Right kidney (tissue), 1 donor: ENCODE measurements around the gene SLC12A4.
"Not testable (repeated sequence)": the region's sequence is repeated elsewhere in the genome, so short reads cannot be mapped to it uniquely, and the experiment has no call there.

Source experiments
- DNase-seq: peaks from one replicate; pipeline ENCODE4 v3.0.0-alpha.2; 2016

SLC12A4 gene

DNA sequence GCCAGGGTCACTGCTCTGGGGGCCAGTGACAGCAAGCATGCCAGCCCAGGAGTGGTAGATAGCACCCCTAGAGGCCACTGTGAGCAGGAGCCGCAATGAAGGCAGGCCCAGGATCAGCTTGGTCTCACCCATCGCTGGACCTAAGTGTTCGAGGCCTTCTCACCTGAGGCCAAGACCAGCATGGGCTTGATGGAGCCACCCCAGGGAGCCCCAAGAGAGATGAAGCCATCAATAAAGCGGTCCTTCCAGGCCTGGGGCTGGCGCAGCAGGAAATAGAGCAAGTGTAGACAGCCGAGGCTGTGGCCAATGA lies 26.3 kb downstream of the SLC12A4 start:
- DNase-seq, result peak; percentile 39

DNA sequence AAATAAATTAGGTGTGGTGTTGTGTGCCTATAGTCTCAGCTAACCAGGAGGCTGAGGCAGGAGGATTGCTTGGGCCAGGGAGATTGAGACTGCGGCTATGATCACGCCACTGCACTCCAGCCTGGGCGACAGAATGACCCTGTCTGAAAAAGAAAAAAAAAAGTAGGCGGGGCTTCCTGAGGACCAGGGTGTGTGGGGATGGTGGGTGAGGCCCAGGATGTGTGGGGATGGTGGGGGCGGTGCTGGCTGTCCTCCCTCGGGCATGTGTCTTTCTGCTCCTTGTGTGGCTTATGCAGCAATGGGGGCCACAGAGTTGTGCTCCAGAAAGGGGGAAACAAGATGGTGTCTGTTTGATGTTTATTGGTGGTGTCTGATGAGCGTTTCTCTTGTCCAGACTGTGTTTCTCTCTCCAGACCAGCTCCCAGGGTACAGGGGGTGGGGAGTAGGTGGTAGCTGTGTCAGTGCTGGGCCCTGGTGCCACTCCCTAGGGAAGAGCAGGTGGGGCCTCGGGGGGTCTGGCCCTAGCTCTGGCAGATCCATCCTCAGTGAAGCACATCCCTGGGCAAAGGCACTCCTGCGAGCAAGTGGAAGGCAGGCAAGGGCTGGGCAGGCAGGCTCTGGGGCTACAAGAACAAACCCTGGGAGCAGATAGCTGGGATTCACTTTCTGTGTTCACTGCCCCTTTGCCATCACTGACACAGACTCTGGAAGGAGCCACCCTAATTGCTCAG lies 26.8 kb downstream of the SLC12A4 start:
- DNase-seq, result no peak

DNA sequence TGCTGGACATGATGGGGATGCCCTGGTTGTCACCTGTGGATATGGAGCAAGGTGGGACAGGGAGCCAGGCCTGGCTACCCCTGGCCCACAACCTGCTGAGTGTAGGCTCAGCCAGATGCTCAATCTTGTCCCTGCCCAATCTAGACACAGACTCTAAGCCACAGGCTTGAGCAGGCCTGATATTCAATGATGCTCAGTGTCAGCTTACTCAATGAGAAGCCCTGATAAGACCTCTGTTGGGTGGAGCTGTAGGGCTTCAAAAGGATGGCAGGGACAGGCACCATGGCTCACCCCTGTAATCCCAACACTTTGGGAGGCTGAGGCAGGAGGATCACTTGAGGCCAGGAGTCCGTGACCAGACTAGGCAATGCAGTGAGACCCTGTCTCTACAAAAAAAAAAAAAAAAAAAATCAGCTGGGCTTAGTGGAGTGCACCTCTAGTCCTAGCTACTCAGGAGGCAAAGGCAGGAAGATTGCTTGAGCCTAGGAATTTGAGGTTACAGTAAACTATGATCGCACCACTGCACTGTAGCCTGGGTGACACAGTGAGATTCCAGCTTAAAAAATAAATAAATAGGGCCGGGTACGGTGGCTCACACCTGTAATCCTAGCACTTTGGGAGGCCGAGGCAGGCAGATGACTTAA lies 27.9 kb downstream of the SLC12A4 start:
- no peak for DNase-seq

DNA sequence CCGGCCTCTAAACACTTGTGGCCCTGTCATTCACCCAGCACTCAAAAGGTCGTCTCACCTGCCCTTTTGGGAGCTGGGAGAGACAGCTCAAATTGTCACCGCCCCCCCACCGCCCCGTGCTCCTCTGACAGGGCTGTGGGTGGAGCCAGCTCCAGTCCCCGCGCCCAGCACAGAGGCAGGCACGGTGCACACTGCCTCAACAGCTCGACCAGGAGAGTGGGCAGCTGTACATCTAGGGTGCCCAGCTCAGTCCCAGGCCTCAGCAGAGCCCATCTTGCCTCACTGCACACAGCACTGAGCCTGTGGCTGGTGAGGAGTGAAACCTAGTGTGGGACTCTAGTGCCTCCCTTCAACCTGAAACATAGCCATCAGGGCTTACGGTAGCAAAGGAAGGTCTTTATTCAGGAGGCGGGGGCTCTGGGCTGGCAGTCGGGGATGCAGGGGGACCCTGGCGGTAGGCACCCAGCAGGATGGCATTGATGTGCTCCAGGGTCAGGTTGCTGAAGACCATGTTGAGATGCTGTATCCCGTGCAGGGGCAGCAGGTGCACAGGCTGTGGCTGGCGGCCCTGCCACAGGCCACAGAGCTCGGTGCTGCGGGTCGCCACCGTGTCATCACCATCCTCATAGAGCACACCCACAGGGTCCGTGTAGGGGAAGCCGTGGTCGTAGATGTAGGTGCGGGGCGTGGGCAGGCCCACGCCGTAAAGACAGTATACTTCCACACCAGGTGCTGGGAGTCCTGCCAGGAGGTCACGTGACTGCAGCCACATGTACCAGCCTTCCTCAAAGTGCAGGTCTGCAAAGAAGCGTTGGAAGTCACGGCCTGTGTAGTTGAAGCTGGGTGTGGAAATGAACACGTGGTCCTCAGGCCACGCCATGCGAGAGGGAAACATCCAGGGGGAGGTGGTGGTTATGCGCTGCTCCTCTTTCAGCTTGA lies 28.7 kb downstream of the SLC12A4 start:
- DNase-seq, result no peak

DNA sequence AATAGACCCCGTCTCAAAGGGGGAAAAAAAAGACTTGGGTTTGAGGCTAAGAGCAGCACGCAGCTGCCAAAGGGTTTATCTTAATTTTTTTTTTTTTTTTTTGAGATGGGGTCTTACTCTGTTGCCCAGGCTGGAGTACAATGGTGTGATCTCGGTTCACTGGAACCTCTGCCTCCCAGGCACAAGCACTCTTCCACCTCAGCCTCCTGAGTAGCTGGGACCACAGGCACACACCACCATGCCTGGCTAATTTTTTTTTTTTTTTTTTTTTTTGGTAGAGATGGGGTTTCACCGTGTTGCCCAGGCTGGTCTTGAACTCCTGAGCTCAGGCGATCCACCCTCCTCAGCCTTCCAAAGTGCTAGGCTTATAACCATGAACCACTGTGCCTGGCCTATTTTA lies 30.7 kb downstream of the SLC12A4 start:
- DNase-seq, result not testable (repeated sequence)

DNA sequence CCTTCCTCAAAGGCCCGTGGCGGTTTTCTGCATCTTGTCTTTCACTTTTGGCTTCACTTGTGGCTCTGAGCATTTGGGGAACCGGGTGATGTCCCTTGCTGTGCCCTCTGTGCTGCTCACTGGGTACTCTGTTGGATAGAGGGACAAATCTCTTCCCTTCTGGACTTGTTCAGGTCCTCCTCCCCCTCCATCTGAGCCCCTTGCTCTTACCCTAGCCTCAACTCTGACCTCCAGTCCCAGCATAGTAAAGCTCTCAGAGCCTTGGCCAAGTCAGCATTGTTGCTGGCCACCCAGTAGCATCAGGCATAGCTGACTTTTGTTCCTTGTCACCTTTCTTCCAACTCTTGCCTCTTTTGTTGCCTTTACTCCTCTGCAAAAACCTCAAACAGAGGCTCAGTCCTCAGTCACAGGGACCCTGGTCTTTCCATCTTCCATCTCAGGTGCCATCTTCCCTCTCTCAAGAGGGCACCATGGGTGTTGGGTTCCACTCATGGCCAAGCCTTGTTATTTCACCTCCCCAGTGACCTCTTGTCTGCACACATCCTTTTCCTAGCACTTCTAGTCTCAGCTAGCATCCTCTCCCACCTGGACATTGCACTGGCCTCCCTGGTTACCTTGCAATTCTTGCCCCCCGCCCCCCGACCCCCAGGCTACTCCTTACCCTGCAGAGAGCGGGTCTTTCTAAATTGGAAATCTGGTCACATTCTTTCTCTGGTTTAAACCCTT lies 31.4 kb downstream of the SLC12A4 start:
- no peak for DNase-seq

DNA sequence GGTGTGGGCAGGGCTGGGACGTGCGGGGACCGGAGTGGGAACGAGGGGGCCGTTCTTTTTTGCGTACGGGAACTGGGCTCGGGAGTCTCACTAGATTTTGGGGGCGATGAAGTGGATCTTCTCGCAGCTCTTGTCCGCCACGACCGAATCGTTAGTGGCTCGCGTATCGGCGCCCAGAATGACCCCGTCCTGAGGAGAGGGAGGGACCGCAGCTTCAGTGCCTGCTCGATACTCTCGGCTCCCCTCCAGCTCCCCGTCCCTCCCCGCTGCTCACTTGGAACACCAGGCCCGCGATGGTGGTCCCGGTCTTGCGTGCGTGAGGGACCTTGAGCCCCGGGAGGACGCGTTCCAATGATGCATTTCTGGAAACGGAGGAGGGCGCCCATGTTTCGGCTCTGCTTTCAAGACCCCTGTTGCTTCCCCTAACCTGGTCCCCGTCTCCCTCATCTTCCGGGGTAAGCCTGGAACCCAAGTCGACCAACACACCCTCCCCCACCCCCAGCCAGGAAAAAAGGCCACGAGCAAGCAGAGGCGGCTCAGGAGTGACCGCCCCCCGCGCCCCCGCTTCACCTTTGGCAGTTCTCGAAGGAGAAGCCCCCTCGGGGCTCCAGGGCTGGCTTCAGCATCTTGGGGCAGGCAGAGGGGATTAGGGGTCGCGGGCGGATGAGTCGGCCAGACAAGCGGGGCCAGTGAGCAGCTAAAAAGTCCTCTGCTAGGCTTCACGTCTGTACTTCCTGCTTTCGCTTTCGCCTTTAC lies 32.1 kb downstream of the SLC12A4 start, which contains the start of gene PSMB10:
PSMB10 (minus strand) TSS at position 727 of the 756 bp plus-strand sequence; CDS start at position 626, 101 bp downstream.
- DNase-seq, result peak; percentile 67

DNA sequence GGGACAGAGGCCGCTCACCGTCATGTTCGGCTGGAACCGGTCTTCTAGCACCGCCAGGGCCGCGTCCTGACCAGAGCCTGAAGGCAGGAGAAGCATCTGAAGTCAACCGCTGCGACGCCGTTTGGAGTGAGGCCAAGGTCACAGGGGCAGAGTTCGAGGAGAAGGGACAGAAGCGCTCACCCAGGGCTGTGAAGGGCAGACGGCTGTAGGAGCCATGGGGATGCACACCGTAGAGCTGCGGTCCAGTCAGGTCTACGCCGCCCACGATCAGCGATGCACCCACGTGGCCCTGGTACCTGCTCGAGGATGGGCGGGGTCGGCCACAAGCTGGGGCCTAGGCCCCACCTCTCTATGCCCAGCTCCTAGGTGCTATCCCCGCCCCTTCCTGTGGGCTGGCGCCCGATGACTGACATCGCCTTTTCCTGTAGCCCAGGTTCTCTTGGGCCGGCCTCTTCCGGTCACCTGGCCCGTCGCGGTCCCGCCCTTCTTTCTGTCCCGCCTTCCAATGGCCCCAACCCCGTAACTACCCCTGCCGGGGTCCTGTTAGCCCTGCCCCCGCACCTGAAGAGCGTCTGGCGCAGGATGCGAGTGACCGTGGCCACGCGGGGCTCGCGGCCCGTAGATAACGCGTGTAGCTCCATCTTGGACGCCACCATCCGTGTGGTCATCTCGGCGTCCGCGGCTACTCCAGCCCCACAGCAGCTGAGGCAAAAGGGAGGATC lies 32.9 kb downstream of the SLC12A4 start:
- DNase-seq, result peak; percentile 93

DNA sequence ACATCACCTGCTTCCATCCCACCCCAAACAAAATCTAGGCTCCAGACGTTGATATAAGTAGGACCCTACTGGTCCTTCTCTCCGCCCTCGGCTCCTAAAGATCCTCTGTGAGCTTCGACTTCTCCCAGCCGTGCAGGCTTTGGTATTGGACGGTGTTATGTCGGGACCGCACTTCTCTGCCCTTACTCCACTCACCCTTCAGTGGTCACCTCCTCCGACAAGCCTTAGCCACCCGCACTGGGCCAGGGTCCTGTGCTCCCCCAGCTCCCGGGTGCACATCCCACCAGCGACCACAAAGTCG lies 33.4 kb downstream of the SLC12A4 start:
- peak; percentile 51 for DNase-seq

DNA sequence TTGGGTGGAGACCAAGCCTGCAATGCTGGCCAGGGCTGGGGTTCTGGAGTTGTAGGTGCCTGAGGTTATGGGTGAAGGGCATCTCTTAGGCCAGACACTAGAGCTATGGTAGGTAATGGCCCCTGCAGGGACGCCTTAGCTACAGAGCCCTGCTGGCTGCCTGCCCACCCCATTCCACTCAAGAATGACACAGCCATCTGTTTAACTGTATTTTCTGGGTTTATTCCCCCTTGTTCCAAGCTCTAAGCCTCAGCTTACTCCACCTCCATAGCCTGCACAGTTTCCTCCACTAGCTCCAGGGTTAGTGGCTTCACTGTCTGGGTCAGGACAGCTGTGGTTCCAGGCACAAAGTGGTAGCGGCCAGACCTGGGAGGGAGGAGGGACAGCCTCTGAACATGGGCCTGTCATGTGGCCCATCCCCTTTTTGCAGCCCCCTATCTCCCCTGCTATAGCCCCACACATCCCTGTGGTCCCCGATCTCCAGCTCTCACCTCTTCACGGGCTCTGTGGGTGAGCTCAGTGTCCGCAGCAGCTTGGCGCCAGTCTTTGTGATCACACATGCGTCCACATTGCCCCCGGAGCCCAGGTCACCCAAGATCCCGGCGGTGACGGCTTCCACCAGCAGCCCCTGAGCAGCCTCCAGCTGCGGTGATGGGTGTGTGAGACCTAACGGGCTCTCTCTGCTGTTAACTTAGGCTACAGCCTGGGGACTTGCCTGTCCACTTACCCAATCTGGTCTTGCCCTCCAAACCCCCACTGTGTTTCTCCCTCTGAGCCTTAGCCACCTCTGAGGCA lies 33.9 kb downstream of the SLC12A4 start:
- DNase-seq, result no peak

DNA sequence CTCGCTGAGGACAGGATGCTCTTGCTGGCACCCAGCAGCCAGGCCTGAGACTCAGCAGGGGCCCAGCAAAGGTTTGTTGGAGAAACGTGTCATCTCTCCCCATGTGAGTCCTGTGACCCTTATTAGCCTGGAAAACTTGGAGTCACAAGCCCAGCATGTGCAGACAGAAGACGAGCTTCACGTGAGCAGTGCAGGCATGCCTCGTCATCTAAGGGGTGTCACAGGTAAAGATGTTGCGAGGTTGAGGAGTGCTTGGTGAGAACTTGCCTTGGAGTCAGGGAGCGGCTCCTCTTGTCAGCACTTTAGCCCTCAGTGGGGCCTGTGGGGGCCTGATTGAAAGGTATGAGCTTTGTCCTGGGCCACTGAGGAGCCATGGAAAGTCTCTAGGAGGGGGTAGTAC lies 34.6 kb downstream of the SLC12A4 start:
- no peak for DNase-seq

DNA sequence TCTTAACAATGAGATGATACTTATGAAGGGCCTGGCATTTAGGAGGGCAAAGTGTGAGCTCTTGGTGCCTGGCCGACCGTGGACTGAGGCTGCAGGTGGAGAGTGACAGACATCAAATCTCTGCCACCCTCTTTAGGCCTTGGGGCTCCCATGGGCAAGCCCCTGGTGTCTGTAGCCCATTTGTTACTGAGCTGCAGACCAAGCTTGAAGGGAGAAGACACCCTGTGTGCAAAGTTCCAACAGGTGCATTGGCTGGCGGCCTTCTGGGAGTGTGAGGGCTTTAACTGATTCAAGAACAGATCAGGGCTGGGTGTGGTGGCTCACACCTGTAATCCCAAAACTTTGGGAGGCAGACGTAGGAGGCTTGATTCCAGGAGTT lies 36.0 kb downstream of the SLC12A4 start:
- DNase-seq, result no peak

DNA sequence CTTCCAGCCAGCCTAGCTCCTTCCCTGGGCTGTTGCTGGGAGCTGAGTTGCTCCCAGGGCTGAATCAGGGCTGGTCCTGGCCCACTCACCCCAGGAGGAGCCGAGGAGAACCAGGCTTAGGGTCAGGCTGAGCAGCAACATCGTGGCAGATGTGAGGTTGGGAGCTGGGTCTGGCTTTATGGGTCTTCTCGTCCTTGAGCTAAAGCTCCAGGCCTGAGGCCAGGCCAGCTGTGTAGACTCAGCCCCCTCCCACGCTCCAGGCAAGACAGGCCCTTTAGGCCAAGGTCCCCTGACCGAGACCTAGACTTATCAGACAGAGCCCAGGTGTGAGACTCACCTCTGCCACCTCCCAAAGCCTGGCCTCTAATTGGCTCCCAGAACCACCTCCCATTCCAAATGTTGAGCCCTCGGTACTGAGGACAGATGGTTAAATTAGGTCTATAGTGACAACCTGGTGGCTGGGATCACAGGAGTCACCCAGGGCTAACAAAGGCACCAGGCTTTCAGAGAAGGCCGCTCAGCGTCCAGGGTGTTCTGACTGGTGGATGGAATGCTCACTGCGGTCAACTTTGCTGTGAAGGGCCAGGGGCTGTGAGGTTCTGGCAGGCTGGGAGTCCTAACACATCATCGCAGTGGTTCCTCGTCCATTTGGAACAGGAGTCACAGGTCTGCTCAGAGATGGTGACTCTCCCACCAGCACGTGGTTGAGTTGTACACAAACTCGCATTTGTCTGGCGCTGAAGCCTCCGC lies 36.5 kb downstream of the SLC12A4 start, which contains the start of gene CTRL:
CTRL (minus strand) TSS at position 151 of the 750 bp plus-strand sequence; CDS start at position 141, 10 bp downstream.
- DNase-seq, result no peak

DNA sequence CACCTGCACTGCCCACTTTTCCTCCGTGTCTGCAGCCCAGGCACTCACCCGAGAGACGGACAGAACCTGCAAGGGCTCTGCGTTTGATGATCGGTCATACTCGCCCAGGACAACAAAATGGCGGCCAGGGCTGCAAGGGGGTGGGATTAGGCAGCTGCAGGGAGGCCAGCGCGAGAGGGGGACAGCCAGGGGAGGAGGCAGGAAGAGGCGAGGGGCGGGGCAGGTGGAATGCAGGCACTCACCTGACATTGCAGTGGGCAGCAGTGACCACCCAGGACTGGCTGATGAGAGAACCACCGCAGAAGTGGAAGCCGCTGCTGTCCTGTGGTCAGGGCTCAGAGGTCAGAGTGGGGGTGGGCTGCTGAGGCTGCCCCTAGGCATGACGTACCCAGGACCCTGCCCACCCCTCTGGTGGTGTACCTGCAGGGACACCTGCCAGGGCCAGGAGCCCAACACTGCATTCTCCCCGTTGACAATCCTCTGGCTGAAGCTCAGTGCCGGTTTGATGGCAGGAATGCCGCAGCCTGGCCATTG lies 37.7 kb downstream of the SLC12A4 start:
- DNase-seq, result no peak

DNA sequence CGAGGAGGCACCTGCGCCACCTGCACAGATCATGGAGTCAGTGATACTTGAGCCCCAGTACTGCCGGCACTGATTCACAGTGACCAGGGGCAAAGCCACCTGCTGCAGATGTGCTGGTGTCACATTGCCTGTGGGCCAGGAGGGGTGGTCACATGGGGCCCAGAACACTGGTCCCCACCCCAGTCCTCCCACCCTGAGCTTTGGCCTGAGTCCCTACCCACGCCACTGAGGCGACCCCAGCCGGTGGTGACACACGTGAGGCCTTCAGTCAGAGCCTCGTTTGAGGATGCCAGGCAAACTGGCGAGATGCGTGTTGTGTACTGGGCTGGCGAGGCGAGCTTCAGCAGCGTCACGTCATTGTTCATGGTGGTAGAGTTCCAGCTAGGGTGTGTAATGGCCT lies 38.2 kb downstream of the SLC12A4 start:
- DNase-seq, result no peak

DNA sequence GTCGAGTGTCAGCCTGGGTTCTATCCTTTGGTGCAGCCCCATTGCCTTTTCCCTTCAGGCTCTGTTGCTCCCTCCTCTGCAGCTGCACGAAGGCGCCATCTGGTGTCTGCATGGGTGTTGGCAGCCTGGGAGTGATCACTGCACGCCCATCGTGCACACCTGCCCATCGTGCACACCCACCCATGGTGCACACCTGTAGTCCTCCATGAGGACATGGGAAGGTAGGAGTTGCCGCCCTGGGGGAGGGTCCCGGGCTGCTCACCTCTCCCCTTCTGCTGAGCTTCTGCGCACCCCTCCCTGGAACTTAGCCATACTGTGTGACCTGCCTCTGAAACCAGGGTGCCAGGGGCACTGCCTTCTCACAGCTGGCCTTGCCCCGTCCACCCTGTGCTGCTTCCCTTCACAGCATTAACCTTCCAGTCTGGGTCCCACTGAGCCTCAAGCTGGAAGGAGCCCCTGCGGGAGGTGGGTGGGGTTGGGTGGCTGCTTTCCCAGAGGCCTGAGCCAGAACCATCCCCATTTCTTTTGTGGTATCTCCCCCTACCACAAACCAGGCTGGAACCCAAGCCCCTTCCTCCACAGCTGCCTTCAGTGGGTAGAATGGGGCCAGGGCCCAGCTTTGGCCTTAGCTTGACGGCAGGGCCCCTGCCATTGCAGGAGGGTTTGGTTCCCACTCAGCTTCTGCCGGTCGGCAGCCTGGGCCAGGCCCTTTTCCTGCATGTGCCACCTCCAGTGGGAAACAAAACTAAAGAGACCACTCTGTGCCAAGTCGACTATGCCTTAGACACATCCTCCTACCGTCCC lies 39.7 kb downstream of the SLC12A4 start:
- DNase-seq, result peak; percentile 49

DNA sequence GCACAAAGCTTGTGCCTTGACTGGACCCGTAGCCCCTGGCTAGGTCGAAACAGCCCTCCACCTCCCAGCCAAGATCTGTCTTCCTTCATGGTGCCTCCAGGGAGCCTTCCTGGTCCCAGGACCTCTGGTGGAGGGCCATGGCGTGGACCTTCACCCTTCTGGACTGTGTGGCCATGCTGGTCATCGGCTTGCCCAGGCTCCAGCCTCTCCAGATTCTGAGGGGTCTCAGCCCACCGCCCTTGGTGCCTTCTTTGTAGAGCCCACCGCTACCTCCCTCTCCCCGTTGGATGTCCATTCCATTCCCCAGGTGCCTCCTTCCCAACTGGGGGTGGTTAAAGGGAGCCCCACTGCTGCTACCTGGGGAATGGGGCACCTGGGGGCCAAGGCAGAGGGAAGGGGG lies 40.3 kb downstream of the SLC12A4 start:
- no peak for DNase-seq
